A204.1 (cell line): Measurements from ENCODE around the gene EFNA4.

Source experiments
- FAIRE-seq: peaks from 2 replicates; lab custom pipeline; 2012; peaks lifted over from hg19 to GRCh38; lab: Jason Lieb, UNC

EFNA4 gene

DNA sequence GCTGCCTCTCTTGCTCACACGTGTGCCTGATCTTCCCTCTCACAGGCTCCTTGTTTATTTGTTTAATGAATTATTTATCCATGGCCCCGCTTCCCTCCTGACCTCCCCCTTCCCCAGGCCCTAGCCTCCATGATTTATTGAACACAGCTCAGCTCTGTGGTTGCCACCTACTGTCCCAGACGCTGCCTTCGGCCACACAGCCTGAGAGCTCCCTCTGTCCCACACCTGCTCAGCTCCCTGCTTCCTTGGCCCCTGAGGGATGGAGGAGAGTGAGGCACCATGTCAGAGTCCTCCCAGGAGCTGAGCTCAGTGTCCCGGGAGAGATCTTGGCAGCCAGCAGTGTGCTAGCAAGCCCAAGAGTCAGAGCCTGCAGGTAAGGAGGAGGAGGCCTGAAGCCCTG is 12.0 kb downstream of the EFNA4 start:
- FAIRE-seq: no peak

DNA sequence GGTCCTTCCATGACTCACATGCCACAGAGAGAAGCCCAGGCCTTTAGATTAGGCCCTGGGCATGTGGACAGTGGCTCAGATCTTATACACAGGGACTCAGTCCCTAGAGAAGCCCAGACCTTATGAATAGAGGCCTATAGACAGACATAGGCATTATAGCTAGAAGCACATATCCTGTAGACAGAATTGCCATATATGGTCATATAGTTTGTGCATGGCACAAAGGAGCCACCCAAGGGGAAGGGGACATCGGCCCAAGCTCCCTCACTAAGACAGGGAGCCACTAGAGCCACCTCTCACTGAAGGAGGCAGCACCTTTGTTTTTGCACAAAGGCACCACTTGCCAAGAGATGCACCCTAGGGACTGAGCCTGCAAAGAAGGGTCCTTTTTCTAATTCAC is 12.8 kb downstream of the EFNA4 start:
- FAIRE-seq: no peak

DNA sequence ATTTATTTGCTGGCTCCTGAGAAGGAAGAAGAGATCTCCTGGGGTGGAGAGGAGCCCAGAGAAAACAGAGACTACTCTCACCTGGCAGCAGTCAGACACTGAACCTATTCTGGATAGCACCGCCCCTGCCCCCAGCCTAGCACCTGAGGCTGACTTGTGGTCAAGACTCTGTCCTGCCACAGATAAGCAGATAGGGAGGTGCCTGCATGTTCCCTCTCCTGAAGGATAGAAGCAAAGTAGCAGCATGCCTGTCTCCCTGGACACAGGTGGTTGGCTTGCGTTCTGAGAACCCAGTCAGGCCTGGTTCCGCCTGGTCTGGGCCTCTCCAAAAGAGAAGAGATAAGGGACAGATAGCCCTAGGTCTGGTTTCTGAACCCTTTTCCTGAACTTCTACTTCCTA is 13.8 kb downstream of the EFNA4 start:
- FAIRE-seq: no peak

DNA sequence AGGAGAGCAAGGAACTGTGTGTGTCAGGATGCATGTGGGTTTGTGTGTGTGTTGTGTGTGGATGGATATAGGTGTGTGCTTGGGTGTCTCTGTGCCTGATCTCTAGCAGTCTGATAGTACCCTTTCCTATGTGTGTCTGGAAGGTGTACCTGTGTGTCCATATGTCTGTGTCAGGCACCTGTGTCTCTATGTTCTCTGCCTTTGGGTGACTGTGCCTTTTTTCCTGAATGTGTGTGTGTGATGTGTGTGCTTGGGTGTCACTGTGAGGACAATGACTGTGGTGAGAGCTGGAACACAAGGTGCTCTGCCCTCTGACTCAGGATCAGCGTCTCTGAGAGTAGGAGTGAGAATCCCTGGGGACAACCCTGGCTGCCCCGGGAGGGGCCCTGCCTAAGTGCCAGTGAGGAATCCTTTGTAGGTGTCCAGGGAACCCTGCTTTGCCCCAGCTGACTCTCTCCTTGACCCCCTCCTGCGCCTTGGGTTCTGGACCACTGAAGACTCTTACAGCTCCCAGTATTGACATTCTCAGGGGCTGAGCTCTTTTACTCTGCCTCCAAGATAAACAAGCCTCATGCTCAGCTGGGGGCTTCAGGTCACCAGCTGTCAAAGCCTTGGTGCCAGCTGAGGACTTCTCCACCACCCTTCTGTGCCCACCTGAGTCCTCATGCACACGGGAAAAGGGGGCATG is 14.4 kb downstream of the EFNA4 start:
- no peak for FAIRE-seq

DNA sequence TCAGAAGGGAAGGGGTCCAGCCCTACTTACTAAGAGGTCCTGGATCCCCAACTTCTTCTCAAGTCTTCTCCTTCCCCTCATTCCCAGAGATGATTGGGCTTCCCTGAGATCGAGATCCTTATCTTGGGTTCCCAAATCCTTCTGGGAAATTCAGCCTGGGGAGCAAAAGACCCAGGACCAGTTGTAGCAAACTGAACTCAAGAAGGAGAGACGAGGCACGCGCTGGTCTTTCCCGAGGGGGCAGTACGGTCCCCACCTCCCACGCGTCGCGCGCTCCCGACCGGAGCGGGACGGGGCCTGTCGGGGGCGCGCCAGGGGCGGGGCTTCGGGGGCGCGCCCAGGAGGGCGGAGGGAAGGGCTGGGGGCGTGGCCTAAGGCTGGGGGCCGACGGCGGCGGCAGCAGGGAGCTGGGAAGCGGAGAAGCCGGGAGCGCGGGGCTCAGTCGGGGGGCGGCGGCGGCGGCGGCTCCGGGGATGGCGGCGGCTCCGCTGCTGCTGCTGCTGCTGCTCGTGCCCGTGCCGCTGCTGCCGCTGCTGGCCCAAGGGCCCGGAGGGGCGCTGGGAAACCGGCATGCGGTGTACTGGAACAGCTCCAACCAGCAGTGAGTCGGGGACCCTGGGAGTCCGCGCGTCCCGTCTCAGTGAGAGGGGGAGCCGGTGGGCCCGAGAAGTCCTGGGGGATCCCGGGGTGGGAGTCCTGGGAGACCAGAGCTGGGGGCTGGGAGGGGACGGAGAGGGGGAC is 15.1 kb downstream of the EFNA4 start, which contains the start of gene EFNA3:
EFNA3 (plus strand) TSS at position 369 of the 741 bp plus-strand sequence; CDS start at position 474, 105 bp downstream.
- no peak for FAIRE-seq

DNA sequence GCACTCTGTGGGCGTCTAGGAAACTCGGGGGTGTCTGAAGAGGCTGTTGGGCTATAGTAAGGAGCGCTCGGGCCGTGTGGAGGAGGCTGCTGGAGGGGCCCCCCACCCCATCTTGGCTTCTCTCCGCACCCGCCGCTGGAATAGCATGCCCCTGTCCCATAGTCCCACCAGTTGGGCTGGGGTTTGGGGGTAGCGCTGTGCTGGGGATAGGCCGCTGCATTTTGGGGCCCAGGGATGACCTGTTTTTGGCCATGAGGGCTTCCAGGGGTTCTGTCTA is 15.6 kb downstream of the EFNA4 start:
- no peak for FAIRE-seq

DNA sequence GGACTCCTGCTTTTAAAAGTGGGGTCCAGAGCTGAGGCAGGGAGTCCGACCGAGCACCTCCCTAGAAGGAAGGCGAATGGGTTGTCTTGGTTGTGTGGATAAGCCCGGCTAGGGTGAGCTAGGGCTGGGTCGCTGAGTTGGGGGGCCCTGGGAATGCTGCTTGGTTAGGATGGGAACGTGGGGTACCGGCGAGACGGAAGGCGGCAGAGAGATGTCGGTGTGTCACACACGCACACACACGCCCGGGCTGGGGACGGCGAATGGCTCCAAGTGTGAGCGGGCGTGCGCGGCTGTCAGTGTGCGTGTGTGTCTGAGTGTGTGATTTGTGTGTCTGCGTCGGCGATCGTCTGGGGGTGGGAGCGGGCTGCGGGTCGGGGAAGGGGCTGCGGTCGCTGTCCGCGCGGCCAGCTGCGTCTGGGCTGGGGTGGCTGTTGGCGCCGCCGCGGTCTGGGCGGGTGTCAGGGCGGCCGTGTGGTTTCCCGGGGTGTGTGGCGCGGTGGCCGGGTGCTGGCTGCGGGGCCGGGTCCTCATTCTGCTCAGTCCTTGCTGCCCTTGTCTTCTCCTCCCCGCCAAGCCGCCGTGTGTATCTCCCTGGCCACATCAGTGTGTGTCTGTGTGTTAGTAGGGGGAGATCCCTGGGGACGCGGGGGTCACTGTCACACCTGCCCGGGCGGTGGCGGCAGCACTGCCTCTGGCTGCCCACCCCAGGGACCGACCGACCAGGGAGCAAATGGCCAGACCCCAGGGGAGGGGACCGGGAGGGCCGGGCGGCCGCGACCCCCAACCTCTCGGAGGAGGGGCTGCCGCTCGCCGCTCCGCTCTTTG is 16.2 kb downstream of the EFNA4 start:
- FAIRE-seq: no peak

DNA sequence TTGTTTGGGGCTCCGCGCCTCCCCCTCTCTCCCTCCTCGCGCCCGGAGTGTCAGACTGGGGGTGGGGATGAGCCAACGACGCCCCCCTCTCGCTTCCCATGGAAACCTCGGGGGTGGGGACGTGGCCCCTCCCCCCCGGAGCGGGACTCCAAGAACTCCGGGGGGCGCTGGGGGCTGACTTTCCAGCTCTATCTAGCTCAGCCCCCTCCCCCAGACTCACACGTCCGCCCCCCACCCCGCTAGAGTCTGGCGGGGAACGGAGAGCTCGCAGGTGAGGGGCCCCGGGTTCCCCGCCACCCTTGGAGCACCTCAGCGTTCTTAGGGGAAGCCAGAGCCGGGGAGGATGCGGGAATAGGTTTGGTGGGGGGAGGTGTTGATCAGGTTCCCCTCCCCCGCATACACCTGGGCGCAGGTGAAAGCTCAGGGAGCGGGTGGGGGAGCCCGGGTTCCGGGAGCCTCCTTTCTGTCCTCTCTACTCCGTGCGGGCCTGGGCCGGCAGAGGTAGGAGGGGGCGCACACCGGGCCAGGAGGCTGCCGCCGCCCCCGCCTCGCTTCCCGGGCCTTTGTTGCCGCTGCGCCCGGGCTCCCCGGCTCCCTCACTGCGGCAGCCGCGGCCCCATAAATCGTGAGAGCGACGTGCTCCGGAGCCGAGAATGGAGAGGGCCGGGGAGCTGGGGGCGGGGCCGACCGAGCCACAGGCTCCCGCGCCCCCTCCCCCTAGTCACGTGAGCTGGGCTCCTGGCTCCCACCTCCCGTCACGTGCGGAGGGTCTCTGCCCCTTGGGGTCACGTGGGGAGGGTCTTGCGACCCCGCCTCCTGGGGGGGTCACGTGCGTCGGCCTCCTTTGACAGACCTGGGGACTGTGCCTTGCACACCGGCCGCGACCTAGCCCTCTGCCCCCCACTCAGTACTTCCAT is 17.0 kb downstream of the EFNA4 start:
- no peak for FAIRE-seq

DNA sequence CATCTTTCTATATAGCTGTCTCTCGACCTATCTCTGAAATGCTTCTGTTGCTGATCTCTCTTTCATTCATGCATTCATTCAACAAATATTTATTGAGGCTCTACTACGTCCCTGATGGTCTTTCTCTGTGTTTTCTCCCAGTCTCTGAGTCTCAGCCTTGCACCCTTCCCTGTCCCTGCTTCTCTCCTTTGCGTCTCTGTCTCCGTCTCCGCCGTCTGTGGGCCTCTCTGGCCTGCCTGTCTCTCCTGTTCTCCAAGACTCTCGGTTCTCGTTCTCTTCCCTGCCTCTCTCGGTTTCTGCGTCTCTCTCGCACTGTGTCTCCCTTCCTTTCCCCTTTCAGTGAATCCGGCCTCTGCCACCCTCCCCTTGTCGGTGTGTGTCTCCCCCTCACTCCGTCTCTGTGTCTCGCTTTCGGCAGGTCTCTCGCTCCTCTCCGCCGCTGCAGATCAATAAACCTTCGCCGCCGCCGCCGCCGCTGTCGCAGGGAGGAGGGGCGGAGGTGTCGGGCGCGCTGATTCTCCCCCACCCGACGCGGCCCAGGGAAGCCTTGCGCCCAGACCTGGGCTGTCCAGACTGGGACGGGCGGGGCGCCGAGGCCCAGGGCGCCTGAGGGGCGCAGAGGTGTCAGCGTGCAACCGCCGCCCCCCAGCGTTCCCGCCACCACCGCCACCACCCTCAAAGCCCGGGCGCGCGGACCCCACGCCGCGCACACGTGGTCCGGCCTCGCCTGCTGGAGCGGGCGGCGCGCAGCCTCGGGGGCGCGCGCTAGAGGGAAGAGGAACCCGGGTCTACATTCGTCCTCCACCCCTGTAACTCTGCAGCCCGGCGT is 18.1 kb downstream of the EFNA4 start:
- FAIRE-seq: no peak

DNA sequence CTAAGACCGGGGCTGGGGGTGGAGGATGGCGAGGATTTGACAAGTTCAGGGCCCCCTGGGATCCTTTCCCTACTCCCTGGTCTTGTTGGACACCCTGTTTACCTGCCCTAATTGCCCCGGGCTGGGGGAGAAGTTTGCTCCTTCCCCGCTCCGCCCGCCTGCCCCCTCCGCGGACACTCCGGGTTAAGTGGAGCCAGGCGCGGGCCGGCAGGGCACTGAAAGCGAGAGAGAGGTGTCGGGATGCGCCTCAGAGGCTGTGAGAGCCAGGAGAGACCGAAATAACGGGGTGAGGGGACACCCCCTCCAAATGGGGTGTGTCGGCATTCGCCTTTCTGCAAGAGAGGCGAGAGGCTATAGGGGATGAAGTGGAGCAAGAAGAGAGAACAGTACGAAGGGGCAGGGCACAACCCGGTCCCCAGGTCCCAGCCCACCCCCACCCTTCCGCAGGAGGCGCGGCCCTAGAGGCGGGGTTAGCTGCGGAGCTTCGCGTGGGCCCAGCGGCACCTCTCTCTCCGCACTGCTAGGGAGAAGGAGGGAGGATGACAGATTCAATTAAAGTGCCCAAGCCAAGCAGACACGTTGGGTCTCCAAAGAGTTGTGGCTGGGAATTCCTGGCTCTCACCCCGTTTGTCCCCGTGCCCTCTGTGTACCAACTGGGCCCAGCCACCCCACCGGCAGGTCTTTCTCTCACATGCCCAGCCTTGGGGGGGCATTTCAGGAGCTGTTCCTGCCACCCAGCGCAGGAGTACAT is 18.9 kb downstream of the EFNA4 start:
- no peak for FAIRE-seq

DNA sequence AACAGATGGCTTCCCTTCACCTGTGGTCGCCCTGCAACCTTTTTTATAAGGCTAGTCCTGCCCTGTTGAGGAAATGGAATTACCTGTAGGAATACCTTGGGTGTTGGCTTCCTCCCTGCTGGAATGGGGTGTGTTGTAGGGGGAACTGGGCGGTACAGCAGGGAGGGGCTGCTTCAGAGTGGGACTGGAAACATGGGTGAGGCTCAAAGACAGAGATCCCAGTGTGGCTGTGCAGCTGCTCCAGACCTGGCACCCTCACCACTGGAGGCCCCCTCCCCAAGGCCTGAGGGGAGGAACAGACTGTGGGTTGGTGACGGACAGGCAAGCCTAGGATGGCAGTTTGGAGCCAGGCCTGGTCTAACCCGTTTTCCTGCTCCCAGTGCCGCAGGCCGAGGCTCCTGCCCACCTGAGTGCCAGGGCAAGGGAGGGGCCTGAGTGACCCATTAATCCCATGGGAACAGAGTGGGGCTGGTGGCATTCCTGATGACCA is 19.6 kb downstream of the EFNA4 start:
- no peak for FAIRE-seq

DNA sequence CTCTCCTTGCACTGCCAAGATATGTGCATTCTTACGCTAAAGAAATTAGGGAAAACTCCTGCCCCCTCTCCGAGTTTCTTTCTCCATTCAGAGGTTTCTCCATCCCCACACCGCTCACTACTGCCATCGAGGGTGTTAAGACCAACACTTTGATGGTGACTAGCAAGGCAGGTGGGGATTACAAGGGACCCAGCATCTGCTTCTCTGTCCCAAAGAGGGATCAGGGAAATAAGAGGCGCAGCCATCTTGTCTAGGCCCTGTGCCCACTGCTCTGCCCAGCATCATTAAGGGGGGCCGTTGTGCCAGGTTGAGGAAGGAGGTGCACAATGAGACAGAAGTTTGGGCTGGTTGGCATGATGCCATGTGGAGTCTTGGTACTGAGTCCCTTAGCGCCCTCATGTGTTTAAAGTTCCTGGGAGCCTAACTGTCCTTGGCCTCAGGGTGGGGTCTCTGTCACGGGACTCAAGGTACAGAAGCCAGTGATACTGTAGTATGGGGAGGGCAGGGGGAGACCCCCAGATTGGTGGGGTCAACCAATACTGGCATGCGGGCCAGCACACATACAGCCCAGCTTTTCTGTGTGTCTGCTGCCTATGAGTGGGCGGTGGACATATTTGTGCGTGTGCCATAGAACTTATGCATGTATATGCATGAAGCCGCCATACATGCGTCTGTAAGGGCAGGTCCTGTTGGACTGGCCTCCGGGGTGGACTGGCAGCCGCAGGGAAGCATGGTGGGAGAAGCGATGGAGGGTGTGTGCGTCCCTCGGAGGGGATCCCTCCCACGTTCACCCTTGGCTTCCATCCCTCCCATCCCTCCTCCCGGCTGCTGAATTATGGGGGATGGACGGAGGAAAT is 20.6 kb downstream of the EFNA4 start:
- no peak for FAIRE-seq

DNA sequence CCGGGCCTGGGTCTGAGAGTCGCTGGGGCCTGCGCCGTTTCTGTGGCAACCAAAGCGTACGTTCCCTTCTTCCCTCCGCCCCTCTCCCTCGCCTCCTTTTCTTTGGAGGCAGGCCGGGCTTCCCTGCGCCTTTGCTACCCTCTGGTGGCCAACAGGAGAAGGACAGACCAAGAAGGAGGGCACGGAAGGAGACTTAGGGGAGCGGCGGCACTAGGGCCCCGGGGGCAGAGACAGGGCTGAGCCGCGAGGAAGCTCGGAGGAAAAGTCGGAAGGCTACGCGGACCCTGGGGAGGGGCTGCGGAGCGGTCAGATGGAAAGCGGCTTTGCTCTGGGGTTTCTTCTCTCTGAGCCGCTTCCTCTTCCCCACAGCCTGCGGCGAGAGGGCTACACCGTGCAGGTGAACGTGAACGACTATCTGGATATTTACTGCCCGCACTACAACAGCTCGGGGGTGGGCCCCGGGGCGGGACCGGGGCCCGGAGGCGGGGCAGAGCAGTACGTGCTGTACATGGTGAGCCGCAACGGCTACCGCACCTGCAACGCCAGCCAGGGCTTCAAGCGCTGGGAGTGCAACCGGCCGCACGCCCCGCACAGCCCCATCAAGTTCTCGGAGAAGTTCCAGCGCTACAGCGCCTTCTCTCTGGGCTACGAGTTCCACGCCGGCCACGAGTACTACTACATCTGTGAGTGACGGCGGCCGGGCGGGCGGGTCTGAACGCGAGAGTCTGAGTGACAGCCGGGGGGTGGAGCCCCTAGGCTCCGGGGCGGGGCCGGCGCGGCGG is 21.4 kb downstream of the EFNA4 start:
- peak; percentile 90 for FAIRE-seq

DNA sequence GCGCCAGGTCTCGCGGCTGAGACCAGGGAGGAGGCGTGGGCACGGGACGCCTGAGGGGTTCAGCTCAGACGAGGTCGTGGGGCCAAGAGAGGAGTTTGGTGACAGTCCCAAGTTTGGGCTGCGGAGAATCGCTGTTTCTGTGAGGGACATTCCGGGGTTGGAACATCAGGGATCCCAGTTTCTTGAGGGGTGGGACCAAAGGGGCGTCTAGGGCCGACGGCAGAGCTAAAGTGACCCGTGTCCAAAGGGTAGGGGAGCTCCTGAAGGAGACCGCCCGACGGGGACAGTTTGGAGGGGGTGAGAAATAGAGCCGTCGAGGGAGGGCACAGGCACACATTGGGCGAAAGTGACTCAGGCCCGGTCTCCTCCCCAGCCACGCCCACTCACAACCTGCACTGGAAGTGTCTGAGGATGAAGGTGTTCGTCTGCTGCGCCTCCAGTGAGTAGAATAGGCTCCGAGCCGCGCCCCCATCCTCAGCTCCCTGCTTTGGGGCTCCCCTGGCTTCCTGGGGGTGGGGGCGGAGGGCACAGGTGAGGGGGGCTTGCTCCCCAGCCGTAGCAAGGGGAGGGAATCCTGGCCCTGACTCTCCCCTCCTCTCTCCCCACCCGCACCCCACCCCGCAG is 22.1 kb downstream of the EFNA4 start:
- FAIRE-seq: no peak

DNA sequence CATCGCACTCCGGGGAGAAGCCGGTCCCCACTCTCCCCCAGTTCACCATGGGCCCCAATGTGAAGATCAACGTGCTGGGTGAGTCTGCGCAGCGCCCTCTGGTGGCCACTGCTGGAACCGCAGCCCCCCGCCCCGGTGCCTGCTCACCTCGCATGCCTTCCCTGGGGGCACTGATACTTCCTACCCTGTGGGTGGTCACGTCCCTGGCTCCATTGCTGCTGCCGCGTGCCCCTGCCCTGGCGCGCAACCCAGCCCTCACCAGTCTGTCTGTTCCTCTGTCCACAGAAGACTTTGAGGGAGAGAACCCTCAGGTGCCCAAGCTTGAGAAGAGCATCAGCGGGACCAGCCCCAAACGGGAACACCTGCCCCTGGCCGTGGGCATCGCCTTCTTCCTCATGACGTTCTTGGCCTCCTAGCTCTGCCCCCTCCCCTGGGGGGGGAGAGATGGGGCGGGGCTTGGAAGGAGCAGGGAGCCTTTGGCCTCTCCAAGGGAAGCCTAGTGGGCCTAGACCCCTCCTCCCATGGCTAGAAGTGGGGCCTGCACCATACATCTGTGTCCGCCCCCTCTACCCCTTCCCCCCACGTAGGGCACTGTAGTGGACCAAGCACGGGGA is 22.7 kb downstream of the EFNA4 start:
- FAIRE-seq: no peak

DNA sequence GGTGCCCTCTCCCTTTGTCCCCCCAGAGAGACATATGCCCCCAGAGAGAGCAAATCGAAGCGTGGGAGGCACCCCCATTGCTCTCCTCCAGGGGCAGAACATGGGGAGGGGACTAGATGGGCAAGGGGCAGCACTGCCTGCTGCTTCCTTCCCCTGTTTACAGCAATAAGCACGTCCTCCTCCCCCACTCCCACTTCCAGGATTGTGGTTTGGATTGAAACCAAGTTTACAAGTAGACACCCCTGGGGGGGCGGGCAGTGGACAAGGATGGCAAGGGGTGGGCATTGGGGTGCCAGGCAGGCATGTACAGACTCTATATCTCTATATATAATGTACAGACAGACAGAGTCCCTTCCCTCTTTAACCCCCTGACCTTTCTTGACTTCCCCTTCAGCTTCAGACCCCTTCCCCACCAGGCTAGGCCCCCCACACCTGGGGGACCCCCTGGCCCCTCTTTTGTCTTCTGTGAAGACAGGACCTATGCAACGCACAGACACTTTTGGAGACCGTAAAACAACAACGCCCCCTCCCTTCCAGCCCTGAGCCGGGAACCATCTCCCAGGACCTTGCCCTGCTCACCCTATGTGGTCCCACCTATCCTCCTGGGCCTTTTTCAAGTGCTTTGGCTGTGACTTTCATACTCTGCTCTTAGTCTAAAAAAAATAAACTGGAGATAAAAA is 23.5 kb downstream of the EFNA4 start:
- FAIRE-seq: no peak
